ENCODE measurements around the gene PIGH.

Gene PIGH

DNA sequence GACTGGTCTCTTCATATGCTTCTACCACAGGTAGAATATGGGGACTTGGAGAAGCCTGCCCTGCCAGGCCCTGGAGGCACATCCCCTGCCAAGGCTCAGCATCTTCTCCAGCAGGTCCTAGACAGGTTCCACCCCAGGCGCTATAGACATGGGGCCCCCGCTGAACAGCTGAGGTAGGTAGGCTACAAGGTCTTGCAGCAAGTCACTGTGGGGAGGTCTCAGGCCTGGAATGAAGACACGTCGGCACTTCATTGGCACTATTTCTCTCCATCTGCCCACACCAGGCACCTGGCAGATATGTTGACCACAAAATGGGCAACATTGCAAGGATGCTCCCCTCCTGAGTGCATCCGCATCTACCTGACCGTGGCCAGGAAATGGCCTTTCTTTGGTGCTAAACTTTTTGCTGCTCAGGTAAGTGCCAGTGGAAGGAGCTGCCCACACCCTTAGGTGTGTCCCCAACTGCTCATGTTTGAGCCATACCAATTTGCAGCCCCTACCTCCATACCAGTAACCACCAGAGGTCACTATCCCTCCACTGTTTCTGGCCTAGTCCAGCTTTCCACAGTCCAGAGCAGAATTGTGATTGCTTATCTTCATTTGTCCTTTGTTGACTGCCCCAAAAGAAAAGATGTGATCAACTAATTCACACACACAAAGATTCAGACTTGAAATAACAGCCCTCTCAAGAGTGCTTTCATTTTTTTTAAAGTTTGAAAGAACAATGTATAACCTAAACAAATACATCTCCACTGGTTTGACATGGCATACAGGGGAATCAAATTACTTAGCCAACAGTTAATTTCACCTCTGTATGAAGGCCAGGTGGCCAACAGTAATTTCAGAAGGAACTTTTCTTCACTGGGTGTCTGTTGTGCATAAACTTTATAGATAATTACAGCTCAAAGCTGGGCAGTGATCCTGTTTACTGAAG lies 16.1 kb downstream of the PIGH start:
- no peaks in the 10 kb centered on the region for H3K27me3 ChIP-seq (ENCODE audit: insufficient read depth, low read length)
- H3K4me3 ChIP-seq (ENCODE audit: low read depth, low read length), result no peak overlapping the region
- H3K79me2 ChIP-seq (ENCODE audit: control insufficient read depth, insufficient read depth, low read length, unreplicated experiment), result no peaks in the 10 kb centered on the region
- no peak overlapping the region for H2AFZ ChIP-seq (ENCODE audit: low read length, unreplicated experiment)
- H3K36me3 ChIP-seq (ENCODE audit: insufficient read depth, low read length), result no peaks in the 10 kb centered on the region
- H3K4me1 ChIP-seq (ENCODE audit: control insufficient read depth, insufficient read depth, low read length, unreplicated experiment), result no peaks in the 10 kb centered on the region
- H3K27ac ChIP-seq (ENCODE audit: low read depth, low read length), result no peak overlapping the region

GRCh38 chr14:67582061-67582460 lies 18.0 kb downstream of the PIGH start:
- Histone ChIP-seq H2AFZ (ENCODE audit: low read length, unreplicated experiment) (no peak overlapping the region), H3K36me3 (ENCODE audit: insufficient read depth, low read length) (no peaks in the 10 kb centered on the region)

GRCh38 chr14:67581643-67582042 lies 18.4 kb downstream of the PIGH start:
- Histone ChIP-seq H3K4me3 (ENCODE audit: low read depth, low read length) (no peak overlapping the region), H3K27ac (ENCODE audit: low read depth, low read length) (no peak overlapping the region), H2AFZ (ENCODE audit: low read length, unreplicated experiment) (no peak overlapping the region), H3K4me1 (ENCODE audit: control insufficient read depth, insufficient read depth, low read length, unreplicated experiment) (no peaks in the 10 kb centered on the region), H3K27me3 (ENCODE audit: insufficient read depth, low read length) (no peaks in the 10 kb centered on the region), H3K36me3 (ENCODE audit: insufficient read depth, low read length) (no peaks in the 10 kb centered on the region), H3K79me2 (ENCODE audit: control insufficient read depth, insufficient read depth, low read length, unreplicated experiment) (no peaks in the 10 kb centered on the region)

More at GRCh38 chr14:67582061-67582460, 18.0 kb downstream of the PIGH start:
- Histone ChIP-seq H3K27me3 (ENCODE audit: insufficient read depth, low read length) (no peaks in the 10 kb centered on the region), H3K79me2 (ENCODE audit: control insufficient read depth, insufficient read depth, low read length, unreplicated experiment) (no peaks in the 10 kb centered on the region), H3K27ac (ENCODE audit: low read depth, low read length) (no peak overlapping the region), H3K4me1 (ENCODE audit: control insufficient read depth, insufficient read depth, low read length, unreplicated experiment) (no peaks in the 10 kb centered on the region), H3K4me3 (ENCODE audit: low read depth, low read length) (no peak overlapping the region)

DNA sequence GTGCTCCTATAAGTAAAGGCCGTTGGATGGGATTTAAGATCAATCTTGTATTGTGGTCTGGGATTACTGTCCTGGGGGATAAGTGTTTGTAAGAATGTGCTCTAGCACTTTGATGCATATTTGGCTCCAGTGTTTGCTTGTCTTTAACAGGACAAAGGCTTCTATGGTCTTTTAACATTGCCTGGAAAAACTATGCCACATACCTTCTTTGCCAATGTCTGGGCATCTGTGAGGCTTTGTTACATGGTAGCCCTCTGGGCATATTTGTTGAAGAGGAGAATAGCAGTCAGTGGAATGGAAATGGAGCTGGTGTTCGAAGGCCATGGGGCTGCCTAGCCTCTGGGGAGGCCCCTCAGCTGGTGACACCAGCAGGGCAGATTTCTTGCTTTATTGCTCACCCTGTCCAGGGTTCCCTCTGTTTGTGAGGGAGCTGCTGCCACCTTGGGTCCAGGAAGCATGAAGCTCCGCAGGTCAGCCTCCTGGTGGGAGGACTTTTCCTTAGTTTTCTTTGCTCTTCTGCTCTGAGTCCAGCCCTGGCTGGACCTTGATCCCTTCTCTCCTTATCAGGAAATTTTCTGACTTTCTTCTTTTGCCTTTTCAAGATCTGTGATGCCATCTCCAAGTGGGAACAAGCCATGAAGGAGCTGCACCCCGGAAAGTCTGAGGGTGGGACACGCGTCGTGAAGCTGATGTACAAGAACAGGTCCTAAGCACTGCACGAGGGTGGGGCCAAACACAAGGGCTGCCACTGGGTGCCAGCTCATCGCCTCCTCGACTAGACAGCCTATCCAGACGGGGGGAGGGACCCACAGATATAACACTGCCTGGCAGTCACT lies 19.5 kb downstream of the PIGH start:
- Histone ChIP-seq H3K4me1 (ENCODE audit: control insufficient read depth, insufficient read depth, low read length, unreplicated experiment) (no peaks in the 10 kb centered on the region), H3K27ac (ENCODE audit: low read depth, low read length) (no peak overlapping the region)

GRCh38 chr14:67579636-67580035 lies 20.4 kb downstream of the PIGH start:
- Histone ChIP-seq H3K4me3 (ENCODE audit: low read depth, low read length) (no peak overlapping the region), H2AFZ (ENCODE audit: low read length, unreplicated experiment) (no peak overlapping the region), H3K27me3 (ENCODE audit: insufficient read depth, low read length) (no peaks in the 10 kb centered on the region), H3K79me2 (ENCODE audit: control insufficient read depth, insufficient read depth, low read length, unreplicated experiment) (no peaks in the 10 kb centered on the region), H3K36me3 (ENCODE audit: insufficient read depth, low read length) (no peaks in the 10 kb centered on the region), H3K27ac (ENCODE audit: low read depth, low read length) (no peak overlapping the region), H3K4me1 (ENCODE audit: control insufficient read depth, insufficient read depth, low read length, unreplicated experiment) (no peaks in the 10 kb centered on the region)

More for the DNA sequence above, 19.5 kb downstream of the PIGH start:
- no peak overlapping the region for H2AFZ ChIP-seq (ENCODE audit: low read length, unreplicated experiment)
- no peaks in the 10 kb centered on the region for H3K27me3 ChIP-seq (ENCODE audit: insufficient read depth, low read length)
- H3K36me3 ChIP-seq (ENCODE audit: insufficient read depth, low read length), result no peaks in the 10 kb centered on the region
- no peak overlapping the region for H3K4me3 ChIP-seq (ENCODE audit: low read depth, low read length)
- no peaks in the 10 kb centered on the region for H3K79me2 ChIP-seq (ENCODE audit: control insufficient read depth, insufficient read depth, low read length, unreplicated experiment)

DNA sequence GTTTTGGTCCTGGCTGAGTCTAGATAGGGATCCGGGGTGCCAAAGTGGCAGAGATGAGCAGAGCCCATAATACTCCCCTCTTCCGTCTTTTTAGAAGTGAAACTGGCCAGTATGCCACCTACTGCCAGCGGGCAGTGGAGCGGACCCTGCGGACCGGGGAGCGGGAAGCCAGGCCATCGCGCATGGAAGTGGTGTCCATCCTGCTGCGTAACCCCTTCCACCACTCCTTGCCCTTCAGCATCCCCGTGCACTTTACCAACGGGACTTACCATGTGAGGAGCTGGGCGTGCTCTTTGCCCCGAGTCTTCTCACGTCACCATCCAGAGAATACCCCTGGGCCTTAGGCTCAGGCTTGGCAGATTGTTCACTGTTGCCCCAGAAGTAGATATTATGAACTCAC lies 21.0 kb downstream of the PIGH start:
- H3K27me3 ChIP-seq (ENCODE audit: insufficient read depth, low read length), result no peaks in the 10 kb centered on the region
- no peak overlapping the region for H3K4me3 ChIP-seq (ENCODE audit: low read depth, low read length)
- no peak overlapping the region for H2AFZ ChIP-seq (ENCODE audit: low read length, unreplicated experiment)
- H3K4me1 ChIP-seq (ENCODE audit: control insufficient read depth, insufficient read depth, low read length, unreplicated experiment), result no peaks in the 10 kb centered on the region
- no peaks in the 10 kb centered on the region for H3K79me2 ChIP-seq (ENCODE audit: control insufficient read depth, insufficient read depth, low read length, unreplicated experiment)
- no peaks in the 10 kb centered on the region for H3K36me3 ChIP-seq (ENCODE audit: insufficient read depth, low read length)
- H3K27ac ChIP-seq (ENCODE audit: low read depth, low read length), result no peak overlapping the region

GRCh38 chr14:67577909-67578749 lies 21.9 kb downstream of the PIGH start:
- no peaks in the 10 kb centered on the region for H3K27me3 ChIP-seq (ENCODE audit: insufficient read depth, low read length)
- no peaks in the 10 kb centered on the region for H3K36me3 ChIP-seq (ENCODE audit: insufficient read depth, low read length)
- no peak overlapping the region for H2AFZ ChIP-seq (ENCODE audit: low read length, unreplicated experiment)
- no peak overlapping the region for H3K27ac ChIP-seq (ENCODE audit: low read depth, low read length)
- no peak overlapping the region for H3K4me3 ChIP-seq (ENCODE audit: low read depth, low read length)
- no peaks in the 10 kb centered on the region for H3K4me1 ChIP-seq (ENCODE audit: control insufficient read depth, insufficient read depth, low read length, unreplicated experiment)
- H3K79me2 ChIP-seq (ENCODE audit: control insufficient read depth, insufficient read depth, low read length, unreplicated experiment), result no peaks in the 10 kb centered on the region

GRCh38 chr14:67577181-67577808 lies 22.8 kb downstream of the PIGH start:
- Histone ChIP-seq H2AFZ (ENCODE audit: low read length, unreplicated experiment) (no peak overlapping the region), H3K36me3 (ENCODE audit: insufficient read depth, low read length) (no peaks in the 10 kb centered on the region), H3K4me1 (ENCODE audit: control insufficient read depth, insufficient read depth, low read length, unreplicated experiment) (no peaks in the 10 kb centered on the region), H3K4me3 (ENCODE audit: low read depth, low read length) (no peak overlapping the region), H3K27ac (ENCODE audit: low read depth, low read length) (no peak overlapping the region), H3K79me2 (ENCODE audit: control insufficient read depth, insufficient read depth, low read length, unreplicated experiment) (no peaks in the 10 kb centered on the region), H3K27me3 (ENCODE audit: insufficient read depth, low read length) (no peaks in the 10 kb centered on the region)

DNA sequence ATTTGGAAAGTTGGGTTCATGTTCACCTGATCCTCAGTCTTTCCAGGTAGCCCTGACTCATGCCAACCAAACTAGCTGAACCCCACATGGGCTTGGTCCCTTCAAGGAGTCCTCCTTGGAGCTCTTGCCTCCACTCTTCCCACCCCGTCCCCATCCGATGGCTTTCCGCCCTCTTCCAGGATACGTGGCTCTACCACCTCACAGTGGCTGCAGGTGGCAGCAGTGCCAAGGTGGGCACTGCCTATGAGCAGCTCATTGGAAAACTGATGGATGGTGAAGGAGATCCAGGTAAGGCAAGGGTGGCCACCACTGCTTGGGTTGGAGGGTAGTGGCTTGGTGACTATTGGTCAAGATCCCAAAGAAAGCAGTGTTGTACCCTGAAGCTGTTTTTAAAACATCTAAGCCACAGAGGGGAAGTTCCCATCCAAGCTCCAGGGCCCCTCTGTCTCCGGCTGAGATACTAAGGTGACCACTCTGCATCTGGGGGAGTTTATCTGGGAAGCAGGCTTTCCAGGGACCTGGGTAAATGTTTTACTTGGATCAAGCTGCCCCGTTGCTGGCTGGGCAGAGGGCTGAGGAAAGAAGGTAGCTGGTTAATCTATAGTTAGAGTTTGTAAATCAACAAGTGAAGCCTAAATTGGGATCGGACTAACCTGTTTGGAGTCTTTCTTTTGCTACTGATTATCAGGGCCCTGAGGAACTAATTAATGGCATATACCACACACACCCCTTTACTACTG lies 23.7 kb downstream of the PIGH start:
- no peak overlapping the region for H3K4me3 ChIP-seq (ENCODE audit: low read depth, low read length)
- no peaks in the 10 kb centered on the region for H3K27me3 ChIP-seq (ENCODE audit: insufficient read depth, low read length)
- H3K27ac ChIP-seq (ENCODE audit: low read depth, low read length), result no peak overlapping the region
- H3K4me1 ChIP-seq (ENCODE audit: control insufficient read depth, insufficient read depth, low read length, unreplicated experiment), result no peaks in the 10 kb centered on the region
- no peaks in the 10 kb centered on the region for H3K36me3 ChIP-seq (ENCODE audit: insufficient read depth, low read length)
- no peak overlapping the region for H2AFZ ChIP-seq (ENCODE audit: low read length, unreplicated experiment)
- H3K79me2 ChIP-seq (ENCODE audit: control insufficient read depth, insufficient read depth, low read length, unreplicated experiment), result no peaks in the 10 kb centered on the region
